ENCODE data around the gene IAPP.
"Not testable (repeated sequence)": the region's sequence is repeated elsewhere in the genome, so short reads cannot be mapped to it uniquely, and the experiment has no call there.

The IAPP gene

DNA sequence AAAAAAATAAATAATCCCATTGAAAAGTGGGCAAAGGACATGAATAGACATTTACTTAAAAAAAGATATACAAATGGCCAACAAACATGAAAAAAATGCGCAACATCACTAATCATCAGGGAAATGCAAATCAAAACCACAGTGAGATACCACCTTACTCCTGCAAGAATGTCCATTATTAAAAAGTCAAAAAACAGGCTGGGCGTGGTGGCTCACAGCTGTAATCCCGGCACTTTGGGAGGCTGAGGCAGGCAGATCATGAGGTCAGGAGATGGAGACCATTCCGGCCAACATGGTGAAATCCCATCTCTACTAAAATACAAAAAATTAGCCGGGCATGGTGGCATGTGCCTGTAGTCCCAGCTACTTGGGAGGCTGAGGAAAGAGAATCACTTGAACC lies 8.6 kb downstream of the IAPP start:
- DNase-seq (ENCODE audit: low read depth) = not testable (repeated sequence)

- no peak for DNase-seq (ENCODE audit: low read depth)
Observed at GRCh38 chr12:21384261-21384660, 11.6 kb downstream of the IAPP start.

- no peak for DNase-seq (ENCODE audit: low read depth)
Observed at GRCh38 chr12:21387174-21387573, 14.5 kb downstream of the IAPP start.

GRCh38 chr12:21392384-21392783 lies 19.7 kb downstream of the IAPP start:
- no peak for DNase-seq (ENCODE audit: low read depth)

- DNase-seq (ENCODE audit: low read depth) = not testable (repeated sequence)
Observed at GRCh38 chr12:21394828-21395626, 22.3 kb downstream of the IAPP start.

DNA sequence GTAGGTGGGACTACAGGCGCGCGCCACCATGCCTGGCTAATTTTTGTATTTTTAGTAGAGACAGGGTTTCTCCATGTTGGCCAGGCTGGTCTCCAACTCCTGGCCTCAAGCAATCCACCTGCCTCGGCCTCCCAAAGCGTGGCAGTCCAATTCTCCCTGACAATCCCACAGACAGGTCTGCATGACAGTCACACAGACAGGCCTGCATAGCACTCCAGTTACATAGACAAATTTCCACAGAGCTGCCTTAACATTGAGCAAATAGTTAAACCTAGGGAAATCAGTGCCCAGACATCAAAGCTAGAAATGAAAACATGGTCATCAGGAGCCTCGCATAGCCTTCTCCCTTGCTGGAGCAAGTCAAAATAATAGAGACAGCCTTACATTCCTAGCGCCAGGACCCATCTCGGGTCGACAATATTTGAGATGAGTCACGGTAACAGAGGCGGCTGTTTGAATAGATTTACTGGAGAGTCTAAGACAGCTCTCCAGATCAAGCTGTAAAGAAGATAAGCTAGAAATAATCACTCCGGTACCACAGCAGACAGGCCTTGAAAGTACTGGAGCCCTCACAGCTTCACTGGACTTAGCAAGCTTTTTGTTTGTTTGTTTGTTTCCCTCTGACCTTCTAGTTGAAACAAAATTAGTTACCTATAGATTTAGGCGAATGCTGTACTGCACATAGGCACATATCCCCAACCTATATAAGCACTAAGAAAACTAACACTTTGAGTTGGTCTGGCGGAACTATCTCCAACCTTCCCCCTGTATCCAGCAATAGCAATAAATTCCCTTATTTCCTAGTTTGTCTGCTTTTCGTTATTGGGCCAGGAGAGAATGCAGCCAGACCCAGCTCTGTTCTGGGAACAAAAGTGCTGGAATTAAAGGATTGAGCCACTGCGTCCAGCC lies 40.9 kb downstream of the IAPP start:
- no peak for DNase-seq (ENCODE audit: low read depth)

GRCh38 chr12:21416511-21417121 lies 43.9 kb downstream of the IAPP start:
- DNase-seq (ENCODE audit: low read depth) = no peak

DNA sequence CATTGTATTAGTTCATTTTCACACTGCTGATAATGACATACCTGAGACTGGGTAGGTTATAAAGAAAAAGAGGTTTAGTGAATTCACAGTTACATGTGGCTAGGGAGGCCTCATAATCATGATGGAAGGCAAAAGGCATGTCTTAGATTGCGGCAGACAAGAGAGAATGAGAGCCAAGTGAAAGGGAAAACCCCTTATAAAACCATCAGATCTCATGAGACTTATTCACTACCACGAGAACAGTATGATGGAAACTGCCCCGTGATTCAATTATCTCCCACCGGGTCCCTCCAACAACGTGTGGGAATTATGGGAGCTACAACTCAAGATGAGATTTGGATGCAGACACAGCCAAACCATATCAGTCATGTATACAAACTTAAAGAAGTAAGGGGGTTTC lies 45.7 kb downstream of the IAPP start:
- not testable (repeated sequence) for DNase-seq (ENCODE audit: low read depth)

- DNase-seq (ENCODE audit: low read depth) = not testable (repeated sequence)
Observed at GRCh38 chr12:21419009-21419699, 46.5 kb downstream of the IAPP start.

DNA sequence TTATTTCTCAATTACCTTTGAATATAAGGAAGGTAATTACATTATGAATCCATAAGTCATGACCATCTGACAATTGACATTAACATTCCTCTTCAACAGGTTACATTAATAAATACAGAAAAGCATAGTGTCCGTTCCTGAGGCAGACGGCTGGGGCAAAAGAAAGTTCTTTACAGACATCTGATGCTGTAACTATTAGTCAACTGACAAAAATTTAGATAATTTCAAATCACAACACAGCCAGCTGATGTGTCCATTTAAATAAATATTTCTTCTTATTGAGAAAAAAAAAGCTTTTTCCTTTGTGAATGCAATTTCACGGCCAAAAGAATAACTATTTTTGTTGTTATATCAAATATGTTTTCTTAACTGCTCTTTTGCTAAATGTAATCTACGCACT lies 55.5 kb downstream of the IAPP start:
- no peak for DNase-seq (ENCODE audit: low read depth)

Measured in fibroblast of the conjunctiva (primary cell).